ENCODE data around the gene APOL6. TPM values are rescaled to one million over a fixed set of nuclear protein-coding genes. Genes with fewer than 3 reads are reported as not detected.

APOL6 gene
- total RNA-seq, 4 donors from 2014 or later = 4.6 to 39.7 (median 27.5) TPM

GRCh38 chr22:35627267-35628041 lies 20.8 kb upstream of the APOL6 start:
- intact Hi-C loops (cut with DNase I; ENCODE audit: low total_unique reads) (loop anchor here (5.0 kb wide), 1 partner anchor 495 kb away; no protein-coding TSS in a partner anchor), in situ Hi-C loops (cut with MboI; ENCODE audit: low pct_ligation_motif_present in 1 of 4, low pct_unique_long_range_greater_than_20kb in 1 of 4, low sequenced_read_pairs in 3 of 4) (loop anchor here (5.0 to 25.0 kb wide), 5 partner anchors 285 to 497 kb away; no protein-coding TSS in a partner anchor)
- Histone ChIP-seq H3K27me3 (no peaks in the 10 kb centered on the region), H3K4me3 (peak overlapping the region; percentile 43 to 58 (median 54)), H3K27ac (peak overlapping the region; percentile 88 to 96 (median 91)), H3K4me1 (peaks cover 7 to 16% (median 13%) of the 10 kb centered on the region in 4 donors), H3K36me3 (no peaks in the 10 kb centered on the region), H3K9me3 (no peaks in the 10 kb centered on the region)
- WGBS, 2 donors (ENCODE audit: low coverage in 1 of 2) = 0 to 1% methylated on average over 3 to 21 of the region's 21 CpGs
- peak; percentile 90 for DNase-seq
- TF ChIP-seq POLR2A (IDR thresholded peaks at IDR 0.05) (peak; percentile 80), CTCF (IDR thresholded peaks at IDR 0.05) (peak; percentile 37 to 58 (median 43)), EP300 (IDR thresholded peaks at IDR 0.05; ENCODE audit: low read depth) (no peak), POLR2AphosphoS5 (IDR thresholded peaks at IDR 0.05) (peak; percentile 28 to 66 (median 51))

GRCh38 chr22:35628732-35629131 lies 19.5 kb upstream of the APOL6 start:
- Histone ChIP-seq H3K9me3 (no peaks in the 10 kb centered on the region), H3K36me3 (no peaks in the 10 kb centered on the region), H3K27ac (peak overlapping the region; percentile 88 to 96 (median 91)), H3K27me3 (no peaks in the 10 kb centered on the region), H3K4me3 (no peak overlapping the region), H3K4me1 (peaks cover 0 to 6% (median 4%) of the 10 kb centered on the region in 4 donors)
- 78 to 92% methylated on average over 3 of the region's 3 CpGs for WGBS, 2 donors (ENCODE audit: low coverage in 1 of 2)
- intact Hi-C loops (cut with DNase I; ENCODE audit: low total_unique reads) = loop anchor here (5.0 kb wide), 1 partner anchor 494 kb away; no protein-coding TSS in a partner anchor
- DNase-seq = no peak
- TF ChIP-seq CTCF (IDR thresholded peaks at IDR 0.05) (no peak), POLR2A (IDR thresholded peaks at IDR 0.05) (no peak), POLR2AphosphoS5 (IDR thresholded peaks at IDR 0.05) (no peak), EP300 (IDR thresholded peaks at IDR 0.05; ENCODE audit: low read depth) (no peak)
- in situ Hi-C loops (cut with MboI; ENCODE audit: low pct_ligation_motif_present in 1 of 4, low pct_unique_long_range_greater_than_20kb in 1 of 4, low sequenced_read_pairs in 3 of 4) = loop anchor here (5.0 to 25.0 kb wide), 5 partner anchors 284 to 496 kb away; no protein-coding TSS in a partner anchor

GRCh38 chr22:35629406-35630216 lies 18.6 kb upstream of the APOL6 start:
- in situ Hi-C loops (cut with MboI; ENCODE audit: low pct_ligation_motif_present in 1 of 4, low pct_unique_long_range_greater_than_20kb in 1 of 4, low sequenced_read_pairs in 3 of 4) (loop anchor here (5.0 to 25.0 kb wide), 5 partner anchors 283 to 495 kb away; no protein-coding TSS in a partner anchor), intact Hi-C loops (cut with DNase I; ENCODE audit: low total_unique reads) (loop anchor here (5.0 to 10.0 kb wide), 2 partner anchors 205 to 493 kb away; no protein-coding TSS in a partner anchor)
- peak overlapping the region; percentile 88 to 96 (median 91) for H3K27ac ChIP-seq
- H3K27me3 ChIP-seq = no peaks in the 10 kb centered on the region
- WGBS, 2 donors (ENCODE audit: low coverage in 1 of 2) = 46 to 47% methylated on average over 3 to 8 of the region's 9 CpGs
- H3K9me3 ChIP-seq = no peaks in the 10 kb centered on the region
- H3K4me1 ChIP-seq = peaks cover 0 to 6% (median 4%) of the 10 kb centered on the region in 4 donors
- peak in 2 of 3 donors; percentile 18 to 41 for TF ChIP-seq POLR2AphosphoS5 (IDR thresholded peaks at IDR 0.05)
- no peak for TF ChIP-seq EP300 (IDR thresholded peaks at IDR 0.05; ENCODE audit: low read depth)
- no peak overlapping the region for H3K4me3 ChIP-seq
- DNase-seq = peak; percentile 60
- H3K36me3 ChIP-seq = no peaks in the 10 kb centered on the region

- Histone ChIP-seq H3K9me3 (no peaks in the 10 kb centered on the region), H3K4me1 (peaks cover 0 to 6% (median 4%) of the 10 kb centered on the region in 4 donors), H3K4me3 (no peak overlapping the region), H3K27me3 (no peaks in the 10 kb centered on the region), H3K27ac (peak overlapping the region in 2 of 4 donors; percentile 41 to 88), H3K36me3 (no peaks in the 10 kb centered on the region)
- in situ Hi-C loops (cut with MboI; ENCODE audit: low pct_ligation_motif_present in 1 of 4, low pct_unique_long_range_greater_than_20kb in 1 of 4, low sequenced_read_pairs in 3 of 4) (loop anchor here in 2 of 4 donors (10.0 to 25.0 kb wide), 3 partner anchors 282 to 482 kb away; no protein-coding TSS in a partner anchor), intact Hi-C loops (cut with DNase I; ENCODE audit: low total_unique reads) (loop anchor here (10.0 kb wide), 1 partner anchor 204 kb away; no protein-coding TSS in a partner anchor)
- no peak for DNase-seq
- 79 to 100% methylated on average over 2 to 4 of the region's 4 CpGs for WGBS, 2 donors (ENCODE audit: low coverage in 1 of 2)
- no peak for TF ChIP-seq EP300 (IDR thresholded peaks at IDR 0.05; ENCODE audit: low read depth)
- TF ChIP-seq CTCF (IDR thresholded peaks at IDR 0.05) = no peak
- TF ChIP-seq POLR2AphosphoS5 (IDR thresholded peaks at IDR 0.05) = no peak
- TF ChIP-seq POLR2A (IDR thresholded peaks at IDR 0.05) = no peak
Observed at GRCh38 chr22:35630387-35630793, 17.9 kb upstream of the APOL6 start.
